Osteoblast (primary cell): ENCODE results near the gene ING5. TPM values are rescaled to one million over a fixed set of nuclear protein-coding genes. Genes with fewer than 3 reads are reported as not detected.
A peak's percentile ranks its signal among the peaks of the same experiment; 100 is the strongest.

ENCODE experiments used
- DNase-seq: peaks from one replicate; pipeline ENCODE4 v3.0.0; 2011; ENCODE audit warnings: low spot score, mixed read lengths; ENCODE audit not compliant: insufficient read length; ENCODE audit errors: missing footprints
- H2AFZ ChIP-seq: 2 replicates; pipeline ENCODE4 v1.6.0; 2011; ENCODE audit warnings: mild to moderate bottlenecking, low read length
- H3K27ac ChIP-seq: 2 replicates; pipeline ENCODE4 v1.5.1; 2011; ENCODE audit warnings: mild to moderate bottlenecking, low read depth, low read length, moderate library complexity
- H3K27me3 ChIP-seq: 2 replicates; pipeline ENCODE4 v1.6.0; 2012; ENCODE audit warnings: mild to moderate bottlenecking, control low read depth, inconsistent platforms, low read length, moderate library complexity; ENCODE audit not compliant: insufficient read depth
- H3K36me3 ChIP-seq: 2 replicates; pipeline ENCODE4 v1.5.1; 2011; ENCODE audit warnings: mild to moderate bottlenecking, low read length, control low read depth, moderate library complexity; ENCODE audit not compliant: insufficient read depth
- H3K4me1 ChIP-seq: 2 replicates; pipeline ENCODE4 v1.5.1; 2011; ENCODE audit warnings: mild to moderate bottlenecking, low read length, control low read depth, moderate library complexity; ENCODE audit not compliant: insufficient read depth
- H3K4me2 ChIP-seq: 2 replicates; pipeline ENCODE4 v1.6.0; 2011; ENCODE audit warnings: mild to moderate bottlenecking, low read length; ENCODE audit not compliant: insufficient read depth
- H3K4me3 ChIP-seq: fragments of 200-600 bp; sonication (generic); 3 replicates; pipeline ENCODE4 v1.5.1; 2012; ENCODE audit warnings: mild to moderate bottlenecking, low read length, inconsistent platforms; ENCODE audit not compliant: insufficient read depth
- H3K79me2 ChIP-seq: 2 replicates; pipeline ENCODE4 v1.6.0; 2012; ENCODE audit warnings: mild to moderate bottlenecking, low read length, control low read depth, inconsistent platforms; ENCODE audit not compliant: insufficient read depth
- H3K9me3 ChIP-seq: 2 replicates; pipeline ENCODE4 v1.5.1; 2011; ENCODE audit warnings: low read depth, low read length, control low read depth
- H4K20me1 ChIP-seq: 2 replicates; pipeline ENCODE4 v1.6.0; 2012; ENCODE audit warnings: mild to moderate bottlenecking, low read length, control low read depth; ENCODE audit not compliant: insufficient read depth
- CTCF ChIP-seq: IDR thresholded peaks from 2 replicates; pipeline ENCODE4 v1.5.1; 2011; ENCODE audit warnings: mild to moderate bottlenecking, low read depth, low read length, moderate library complexity; ENCODE audit errors: extremely low read depth
- total RNA-seq: library from RNA; depleted of rRNA; stranded (reverse); fragments of >200 nt; gene quantifications from 2 replicates; pipeline ENCODE4 v1.2.3, GENCODE V29; 2012

The ING5 gene
- total RNA-seq, 1 donor = 16.6 TPM

GRCh38 chr2:241774419-241775222, 72.8 kb downstream of the ING5 start:
- no peak overlapping the region for H3K4me3 ChIP-seq
- no peaks in the 10 kb centered on the region for H4K20me1 ChIP-seq
- TF ChIP-seq CTCF = no peak
- H3K79me2 ChIP-seq = no peaks in the 10 kb centered on the region
- peak overlapping the region; percentile 40 for H3K4me2 ChIP-seq
- peaks cover 13% of the 10 kb centered on the region for H3K4me1 ChIP-seq
- H3K27me3 ChIP-seq = peaks cover 8% of the 10 kb centered on the region
- no peaks in the 10 kb centered on the region for H3K36me3 ChIP-seq
- DNase-seq = peak; percentile 99
- H3K27ac ChIP-seq = no peak overlapping the region
- no peaks in the 10 kb centered on the region for H3K9me3 ChIP-seq
- peak overlapping the region; percentile 35 for H2AFZ ChIP-seq

GRCh38 chr2:241775223-241776177, 73.7 kb downstream of the ING5 start:
- no peaks in the 10 kb centered on the region for H4K20me1 ChIP-seq
- peaks cover 5% of the 10 kb centered on the region for H3K27me3 ChIP-seq
- H3K36me3 ChIP-seq = no peaks in the 10 kb centered on the region
- no peak overlapping the region for H3K4me3 ChIP-seq
- peaks cover 13% of the 10 kb centered on the region for H3K4me1 ChIP-seq
- no peak for TF ChIP-seq CTCF
- H3K79me2 ChIP-seq = no peaks in the 10 kb centered on the region
- H2AFZ ChIP-seq = no peak overlapping the region
- peak overlapping the region; percentile 40 for H3K4me2 ChIP-seq
- H3K27ac ChIP-seq = no peak overlapping the region
- DNase-seq = peak; percentile 88
- no peaks in the 10 kb centered on the region for H3K9me3 ChIP-seq

GRCh38 chr2:241776336-241777169, 74.7 kb downstream of the ING5 start, which contains the start of gene GAL3ST2:
Gene GAL3ST2, plus strand, starts transcription at chr2:241776822. Its CDS starts 134 bp downstream, at chr2:241776956.
- no peaks in the 10 kb centered on the region for H3K79me2 ChIP-seq
- H4K20me1 ChIP-seq = no peaks in the 10 kb centered on the region
- no peaks in the 10 kb centered on the region for H3K9me3 ChIP-seq
- DNase-seq = peak; percentile 66
- no peak for TF ChIP-seq CTCF
- no peak within 1 kb of the TSS for H3K4me3 ChIP-seq
- H3K36me3 ChIP-seq = no peaks in the 10 kb centered on the region
- no peaks in the 10 kb centered on the region for H3K27me3 ChIP-seq
- H3K27ac ChIP-seq = no peak within 1 kb of the TSS
- H3K4me1 ChIP-seq = peaks cover 10% of the 10 kb centered on the region
- H2AFZ ChIP-seq = no peak within 1 kb of the TSS
- no peak within 1 kb of the TSS for H3K4me2 ChIP-seq
